Limb (tissue), 2 donors: ENCODE results near the gene MDM2.
"Not testable (repeated sequence)": the region's sequence is repeated elsewhere in the genome, so short reads cannot be mapped to it uniquely, and the experiment has no call there.

ENCODE experiments used
- DNase-seq, 2 donors: peaks; one replicate each; pipeline ENCODE4 v3.0.0-alpha.2; 2016; ENCODE audit errors: extremely low spot score in 2 of 2

Gene MDM2

GRCh38 chr12:68825569-68826217 is 17.7 kb downstream of the MDM2 start:
- no peak for DNase-seq

DNA sequence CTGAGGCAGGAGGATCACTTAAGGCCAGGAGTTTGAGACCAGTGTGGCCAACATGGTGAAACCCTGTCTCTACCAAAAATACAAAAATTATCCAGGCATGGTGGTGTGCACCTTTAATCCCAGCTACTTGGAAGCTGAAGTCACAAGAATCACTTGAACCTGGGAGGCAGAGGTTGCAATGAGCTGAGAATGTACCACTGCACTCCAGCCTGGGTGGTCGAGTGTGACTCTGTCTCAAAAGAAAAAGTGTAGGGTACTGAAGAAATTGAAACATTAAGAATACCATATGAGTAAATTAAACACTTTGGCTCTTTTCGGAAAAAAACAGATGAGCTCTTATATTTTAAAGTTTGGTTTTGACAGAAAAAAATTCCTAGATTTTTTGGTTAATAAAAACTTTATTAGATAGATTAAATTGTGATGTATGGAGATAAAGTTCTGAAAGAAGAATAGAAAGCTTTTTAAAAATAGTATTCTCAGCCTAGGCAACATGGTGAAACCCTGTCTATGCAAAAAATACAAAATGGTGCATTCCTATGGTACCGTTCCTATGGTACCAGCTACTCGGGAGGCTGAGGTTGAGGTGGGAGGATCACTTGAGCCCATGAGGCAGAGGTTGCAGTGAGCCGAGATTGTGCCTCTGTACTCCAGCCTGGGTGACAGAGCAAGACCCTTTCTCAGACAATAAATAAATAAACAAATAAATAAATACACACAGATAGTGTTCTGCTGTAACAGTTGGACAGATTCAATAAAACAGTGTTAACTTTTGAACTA is 20.1 kb downstream of the MDM2 start:
- no peak for DNase-seq

GRCh38 chr12:68828672-68829068 is 20.7 kb downstream of the MDM2 start:
- DNase-seq = no peak

DNA sequence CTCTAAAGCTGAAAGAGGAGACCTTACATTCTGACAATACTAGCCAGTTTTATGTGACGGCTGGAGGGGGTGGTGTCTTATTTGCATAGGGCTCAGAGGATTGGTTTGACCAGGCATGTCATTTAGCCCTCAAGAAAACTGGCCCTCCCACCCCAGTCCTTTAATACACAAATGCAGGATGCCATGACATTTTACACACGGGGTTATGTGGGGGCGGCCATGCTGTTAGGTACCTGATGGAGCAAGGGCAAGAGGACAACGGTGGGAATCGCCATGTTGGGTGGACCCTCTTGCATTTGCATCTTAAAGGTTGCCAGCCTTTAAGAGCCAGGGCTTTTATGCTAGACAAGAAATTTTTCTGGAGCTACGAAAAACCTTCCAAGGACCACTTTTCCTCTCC is 23.3 kb downstream of the MDM2 start:
- no peak for DNase-seq

DNA sequence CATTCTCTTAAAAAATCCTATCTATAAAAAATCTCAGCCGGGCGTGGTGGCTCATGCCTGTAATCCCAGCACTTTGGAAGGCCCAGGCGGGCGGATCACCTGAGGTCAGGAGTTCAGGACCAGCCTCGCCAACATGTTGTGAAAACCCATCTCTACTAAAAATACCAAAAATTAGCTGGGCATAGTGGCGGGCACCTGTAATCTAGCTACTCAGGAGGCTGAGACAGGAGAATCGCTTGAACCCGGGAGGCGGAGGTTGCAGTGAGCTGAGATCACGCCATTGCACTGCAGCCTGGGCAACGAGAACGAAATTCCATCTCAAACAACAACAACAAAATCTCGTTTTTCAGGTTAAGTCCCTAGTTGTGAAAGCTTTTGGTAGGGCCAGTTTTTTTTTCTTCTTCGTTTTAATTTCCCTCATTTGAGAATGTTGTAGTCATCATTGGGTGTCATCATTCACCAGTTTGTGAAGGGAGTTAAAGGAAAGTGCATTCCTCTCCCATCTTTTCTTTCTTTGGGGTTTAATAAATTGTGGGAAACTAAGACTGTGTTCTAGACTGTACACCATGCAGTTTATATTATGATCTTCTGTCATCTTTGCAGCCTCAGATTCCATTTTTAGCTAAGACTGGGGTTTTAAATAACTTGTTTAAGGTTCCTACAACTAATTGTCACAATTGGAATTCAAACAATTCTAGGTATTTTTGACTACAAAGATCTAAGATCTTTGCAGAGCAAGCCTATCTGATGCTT is 23.9 kb downstream of the MDM2 start:
- DNase-seq = no peak

- DNase-seq = no peak
These were observed 24.5 kb downstream of the MDM2 start for GRCh38 chr12:68832504-68832867.

DNA sequence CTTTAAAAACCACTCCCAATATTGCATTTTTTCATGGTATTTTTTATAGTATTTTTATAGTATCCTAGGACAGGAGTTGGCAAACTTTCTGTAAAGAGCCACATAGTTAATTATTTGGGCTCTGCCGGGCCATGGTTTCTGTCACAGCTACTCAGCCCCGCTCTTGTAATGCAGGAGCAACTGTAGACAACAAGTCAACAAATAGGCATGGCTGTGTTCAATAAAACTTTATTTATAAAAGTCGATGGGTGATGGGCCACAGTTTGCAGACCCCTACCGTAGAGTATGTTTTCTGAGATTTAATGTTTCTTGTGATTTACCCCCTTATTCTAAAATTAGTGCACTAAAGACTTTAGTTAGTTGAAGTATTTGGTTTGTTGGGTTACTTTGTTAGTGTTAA is 25.5 kb downstream of the MDM2 start:
- no peak for DNase-seq

GRCh38 chr12:68835333-68835908 is 27.4 kb downstream of the MDM2 start:
- DNase-seq = no peak

- no peak for DNase-seq
These were observed 29.2 kb downstream of the MDM2 start for GRCh38 chr12:68837215-68837614.

GRCh38 chr12:68838046-68838886 is 30.3 kb downstream of the MDM2 start:
- no peak for DNase-seq

GRCh38 chr12:68839183-68840147 is 31.5 kb downstream of the MDM2 start:
- no peak for DNase-seq

GRCh38 chr12:68841175-68841574 is 33.2 kb downstream of the MDM2 start:
- not testable (repeated sequence) for DNase-seq

DNA sequence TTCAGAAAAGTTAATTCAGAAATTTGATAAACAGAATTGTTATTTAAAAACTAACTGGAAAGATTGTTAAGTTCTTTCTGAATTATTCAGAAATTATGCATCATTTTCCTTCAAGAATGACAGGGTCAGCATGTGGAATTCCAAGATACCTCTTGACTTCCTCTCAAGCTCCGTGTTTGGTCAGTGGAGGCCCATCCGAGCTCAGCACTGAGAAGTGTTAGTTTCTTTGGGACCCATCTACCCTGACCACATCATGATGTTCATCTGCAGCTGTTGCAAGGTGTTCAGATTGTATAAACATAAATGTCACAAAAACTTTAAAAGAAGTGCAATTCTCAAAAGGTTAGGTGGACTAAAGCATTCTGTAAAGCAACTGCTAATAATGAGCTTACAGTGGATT is 33.7 kb downstream of the MDM2 start:
- DNase-seq = no peak

DNA sequence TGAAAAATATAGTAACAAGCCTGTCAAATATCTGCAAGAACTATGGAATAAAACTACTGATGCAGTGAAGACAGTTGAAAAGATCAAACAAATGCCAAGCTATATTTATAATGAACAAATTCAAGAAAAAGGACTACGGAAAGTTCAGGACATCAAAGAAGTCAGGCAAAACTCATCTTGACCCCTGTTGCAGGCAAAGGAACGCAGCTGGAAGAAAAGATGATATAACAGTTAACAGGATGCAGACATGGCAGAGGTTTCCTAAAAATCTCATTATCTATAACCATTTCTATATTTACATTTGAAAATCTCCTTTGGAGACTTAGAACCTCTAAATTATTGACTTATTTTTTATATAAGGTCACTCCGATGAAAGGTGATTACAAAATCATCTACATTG is 34.1 kb downstream of the MDM2 start:
- no peak for DNase-seq

DNA sequence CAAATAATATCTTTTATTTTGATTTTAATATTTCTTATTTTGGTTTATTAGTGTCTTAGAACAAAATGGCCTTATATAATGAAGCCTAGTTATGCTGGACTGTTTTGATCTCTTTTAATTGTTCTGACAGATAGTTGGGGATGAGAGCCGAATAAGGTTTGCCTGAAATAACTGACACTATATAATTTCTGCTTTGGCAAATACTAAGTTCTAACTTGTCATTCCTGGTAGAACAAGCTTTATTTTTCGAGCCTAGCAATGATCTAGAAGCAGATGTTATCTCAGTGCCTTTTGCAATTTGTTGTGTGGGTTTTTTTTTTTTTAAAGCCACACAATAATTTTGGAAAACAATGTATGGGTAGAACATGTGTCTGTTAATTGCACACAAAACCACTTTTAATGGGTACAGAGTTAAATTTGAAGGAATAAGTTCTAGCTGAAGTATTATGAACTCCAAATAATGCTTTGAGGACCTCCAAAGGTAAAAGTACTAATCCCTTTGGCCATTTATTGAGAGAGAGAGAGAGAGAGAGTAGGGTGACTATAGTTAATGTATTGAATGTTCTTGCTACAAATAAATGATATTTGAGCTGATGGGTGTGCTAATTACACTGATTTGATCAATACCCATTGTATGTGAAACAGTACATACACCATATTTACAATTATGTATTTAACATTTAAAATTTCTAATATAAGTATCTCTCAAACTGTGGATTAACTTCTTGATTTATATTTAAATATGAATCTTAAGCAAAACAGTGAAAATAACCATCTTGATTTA is 35.0 kb downstream of the MDM2 start:
- DNase-seq = no peak

- DNase-seq = no peak
These were observed 36.4 kb downstream of the MDM2 start for GRCh38 chr12:68844318-68844745.

- DNase-seq = no peak
These were observed 37.1 kb downstream of the MDM2 start for GRCh38 chr12:68844788-68845695.

DNA sequence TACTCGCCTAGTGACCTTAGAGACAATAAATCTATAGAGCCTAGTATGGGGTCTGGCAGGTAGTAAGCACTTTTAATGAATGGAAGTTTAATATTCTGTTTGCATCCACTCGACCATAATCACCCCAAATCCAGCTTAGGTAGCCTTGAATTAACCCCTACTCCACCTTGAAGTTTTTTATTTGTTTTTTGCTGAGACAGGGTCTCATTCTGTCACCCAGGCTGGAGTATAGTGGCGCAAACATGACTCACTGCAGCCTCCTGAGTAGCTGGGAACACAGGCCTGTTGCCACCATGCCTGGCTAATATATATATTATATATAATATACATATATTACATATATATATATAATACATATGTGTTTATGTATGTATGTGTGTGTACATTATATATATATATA is 38.8 kb downstream of the MDM2 start:
- DNase-seq = no peak
